SH-SY5Y (cell line): ENCODE measurements around the gene TPRA1.

Experiments
- GATA2 ChIP-seq: IDR thresholded peaks from 2 replicates; pipeline ENCODE4 v1.6.1; 2011; ENCODE audit warnings: mild to moderate bottlenecking, low read depth, low read length
- GATA3 ChIP-seq: IDR thresholded peaks from 2 replicates; pipeline ENCODE4 v1.6.1; 2011; ENCODE audit warnings: low read depth, mild to moderate bottlenecking, low read length, moderate library complexity

DNA sequence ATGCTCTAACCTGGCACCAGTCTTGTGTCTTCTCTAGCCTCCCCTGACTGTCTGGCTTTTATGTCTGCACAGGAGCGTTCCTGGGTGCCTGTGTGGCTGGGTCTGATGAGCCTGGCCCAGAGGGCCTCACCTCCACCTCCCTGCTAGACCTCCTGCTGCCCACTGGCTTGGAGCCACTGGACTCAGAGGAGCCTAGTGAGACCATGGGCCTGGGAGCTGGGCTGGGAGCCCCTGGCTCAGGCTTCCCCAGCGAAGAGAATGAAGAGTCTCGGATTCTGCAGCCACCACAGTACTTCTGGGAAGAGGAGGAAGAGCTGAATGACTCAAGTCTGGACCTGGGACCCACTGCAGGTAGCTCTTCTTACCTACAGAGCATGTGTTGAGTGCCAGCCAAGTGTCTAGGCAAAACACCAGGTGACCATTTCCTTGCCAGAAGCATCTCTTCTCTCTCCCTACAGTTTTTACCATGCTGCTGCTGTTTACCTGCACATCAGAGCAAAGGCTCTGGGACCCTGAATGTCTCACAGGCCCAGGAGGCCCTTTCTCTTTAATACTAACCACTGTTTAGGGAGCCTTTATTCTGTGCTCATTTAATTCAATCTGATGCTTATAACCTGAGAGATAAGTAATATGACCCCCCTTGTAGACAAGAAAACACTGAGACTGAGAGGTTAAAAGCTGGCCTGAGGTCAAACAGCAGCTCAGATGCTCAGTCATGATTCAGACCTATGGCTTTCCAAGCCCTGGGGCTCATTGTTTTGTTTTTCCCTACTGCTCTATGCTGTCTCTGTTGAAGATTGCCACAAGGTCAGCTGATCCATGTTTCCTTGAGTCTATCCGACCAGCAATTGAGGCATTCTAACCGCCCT is 48.9 kb upstream of the TPRA1 start:
- no peak for TF ChIP-seq GATA2
- no peak for TF ChIP-seq GATA3
